H1 (cell line): ENCODE measurements around the gene GRID2. TPM values are rescaled to one million over a fixed set of nuclear protein-coding genes. Genes with fewer than 3 reads are reported as not detected.

Experiments used
- CTCF ChIA-PET: fragments of 300-600 bp; sonication (Branson Sonifier 250); formaldehyde crosslinking; loops from one replicate; lab custom pipeline; 2021; ENCODE audit not compliant: partially characterized antibody; lab: Charles Lee
- POLR2A ChIA-PET: fragments of 300-600 bp; sonication (Branson Sonifier 250); formaldehyde crosslinking; loops from one replicate; lab custom pipeline; 2021; ENCODE audit warnings: inconsistent platforms; ENCODE audit not compliant: partially characterized antibody; lab: Charles Lee
- DNase-seq, 2 experiments: peaks; one replicate each; pipeline versions ENCODE4 v3.0.0 to v3.0.0-alpha.2; 2010 to 2022; ENCODE audit warnings: low spot score in 2 of 2, low read depth in 1 of 2, mixed read lengths in 1 of 2
- FAIRE-seq: peaks from 2 replicates; lab custom pipeline; 2011; peaks lifted over from hg19 to GRCh38; lab: Jason Lieb, UNC
- H2AFZ ChIP-seq: 2 replicates; pipeline ENCODE4 v1.8.1; 2012; ENCODE audit warnings: low read length, inconsistent platforms
- H2AK5ac ChIP-seq: 2 replicates; pipeline ENCODE4 v1.6.1; 2013; ENCODE audit warnings: low read depth, low read length
- H2BK120ac ChIP-seq: replicated peaks from 2 replicates; pipeline ENCODE3; 2013; ENCODE audit warnings: low read depth, low read length, inconsistent platforms
- H2BK12ac ChIP-seq: 2 replicates; pipeline ENCODE4 v1.6.1; 2013; ENCODE audit warnings: low read depth, low read length
- H2BK15ac ChIP-seq: 2 replicates; pipeline ENCODE4 v1.6.1; 2013; ENCODE audit warnings: low read length
- H2BK20ac ChIP-seq: 2 replicates; pipeline ENCODE4 v1.6.1; 2013; ENCODE audit warnings: low read length
- H2BK5ac ChIP-seq: 2 replicates; pipeline ENCODE4 v1.6.1; 2013; ENCODE audit warnings: low read depth, low read length
- H3K14ac ChIP-seq: 2 replicates; pipeline ENCODE4 v1.6.1; 2013; ENCODE audit warnings: inconsistent platforms; ENCODE audit not compliant: insufficient read length
- H3K18ac ChIP-seq: 2 replicates; pipeline ENCODE4 v1.6.1; 2013; ENCODE audit warnings: low read length; ENCODE audit errors: extremely low read depth
- H3K23ac ChIP-seq: 2 replicates; pipeline ENCODE4 v1.6.1; 2013; ENCODE audit warnings: inconsistent platforms; ENCODE audit not compliant: insufficient read length
- H3K23me2 ChIP-seq: 2 replicates; pipeline ENCODE4 v1.6.1; 2013; ENCODE audit warnings: low read depth, low read length
- H3K27ac ChIP-seq: 2 replicates; pipeline ENCODE4 v1.6.1; 2011; ENCODE audit warnings: low read depth, low read length, inconsistent platforms
- H3K27me3 ChIP-seq, 4 experiments: replicated peaks in 1 of 4; 1 replicate in 1 of 4; 2 replicates in 3 of 4; pipeline versions ENCODE4 v1.6.1 to v1.8.1; 2011 to 2013; ENCODE audit warnings: low read length in 3 of 4, mild to moderate bottlenecking in 3 of 4, inconsistent platforms in 2 of 4, mixed read lengths in 2 of 4, moderate library complexity in 1 of 4; ENCODE audit not compliant: control insufficient read depth in 3 of 4, insufficient read depth in 3 of 4; ENCODE audit errors: extremely low read depth in 1 of 4
- H3K36me3 ChIP-seq, 4 experiments: 2 replicates each; pipeline versions ENCODE4 v1.6.1 to v1.8.1; 2011 to 2013; ENCODE audit warnings: mild to moderate bottlenecking in 4 of 4, low read length in 3 of 4, moderate library complexity in 2 of 4, control low read depth in 1 of 4, inconsistent platforms in 1 of 4; ENCODE audit not compliant: insufficient read depth in 4 of 4, control insufficient read depth in 2 of 4
- H3K4ac ChIP-seq: replicated peaks from 2 replicates; pipeline ENCODE3; 2013; ENCODE audit warnings: low read length, low read depth, mixed read lengths, inconsistent platforms; ENCODE audit not compliant: insufficient read length
- H3K4me1 ChIP-seq, 4 experiments: replicated peaks in 1 of 4; 1 replicate in 1 of 4; 2 replicates in 3 of 4; pipeline versions ENCODE4 v1.6.1 to v1.8.1; 2011 to 2013; ENCODE audit warnings: low read length in 3 of 4, inconsistent platforms in 2 of 4, mixed read lengths in 1 of 4; ENCODE audit not compliant: insufficient read depth in 4 of 4, control insufficient read depth in 3 of 4
- H3K4me2 ChIP-seq, 2 experiments: 2 replicates each; pipeline versions ENCODE4 v1.6.1 to v1.8.1; 2011 to 2013; ENCODE audit warnings: low read depth in 2 of 2, low read length in 2 of 2, control low read depth in 1 of 2, inconsistent platforms in 1 of 2, mild to moderate bottlenecking in 1 of 2; ENCODE audit not compliant: insufficient read depth in 1 of 2
- H3K4me3 ChIP-seq, 4 experiments: fragments of 200-600, 300-600 bp in 1 of 4; sonication (generic), shearing (Covaris generic), sonication (Bioruptor Twin) in 1 of 4; 2 replicates each; pipeline versions ENCODE4 v1.5.1 to v1.8.1; 2011 to 2016; ENCODE audit warnings: low read length in 4 of 4, low read depth in 3 of 4, control low read depth in 2 of 4, inconsistent platforms in 2 of 4, mild to moderate bottlenecking in 2 of 4, mixed read lengths in 1 of 4, moderate library complexity in 1 of 4; ENCODE audit not compliant: insufficient read depth in 2 of 4; ENCODE audit errors: extremely low read depth in 1 of 4
- H3K56ac ChIP-seq: replicated peaks from 2 replicates; pipeline ENCODE3; 2013; ENCODE audit warnings: low read depth, mild to moderate bottlenecking, mixed read lengths, low read length, inconsistent platforms; ENCODE audit not compliant: insufficient read length
- H3K79me1 ChIP-seq: 2 replicates; pipeline ENCODE4 v1.6.1; 2013; ENCODE audit warnings: low read depth, low read length, control low read depth
- H3K79me2 ChIP-seq, 2 experiments: 2 replicates each; pipeline versions ENCODE4 v1.6.1 to v1.8.1; 2012 to 2013; ENCODE audit warnings: low read length in 2 of 2, mild to moderate bottlenecking in 2 of 2, inconsistent platforms in 1 of 2; ENCODE audit not compliant: insufficient read depth in 2 of 2, control insufficient read depth in 1 of 2
- H3K9ac ChIP-seq, 4 experiments: replicated peaks in 1 of 4; 1 replicate in 1 of 4; 2 replicates in 3 of 4; pipeline versions ENCODE4 v1.6.1 to v1.8.1; 2011 to 2013; ENCODE audit warnings: low read depth in 3 of 4, low read length in 3 of 4, control low read depth in 2 of 4, mild to moderate bottlenecking in 2 of 4, moderate library complexity in 2 of 4, inconsistent platforms in 1 of 4; ENCODE audit errors: extremely low read depth in 1 of 4
- H3K9me3 ChIP-seq, 2 experiments: 2 replicates each; pipeline versions ENCODE4 v1.6.1 to v1.8.1; 2012 to 2013; ENCODE audit warnings: mild to moderate bottlenecking in 2 of 2, moderate library complexity in 2 of 2, control low read depth in 1 of 2, inconsistent platforms in 1 of 2, low read depth in 1 of 2, low read length in 1 of 2, mixed read lengths in 1 of 2; ENCODE audit not compliant: insufficient read depth in 2 of 2
- H4K20me1 ChIP-seq, 2 experiments: replicated peaks in 1 of 2; 2 replicates each; pipeline versions ENCODE3 to v1.8.1; 2011 to 2013; ENCODE audit warnings: inconsistent platforms in 2 of 2, low read length in 2 of 2, mild to moderate bottlenecking in 1 of 2; ENCODE audit not compliant: insufficient read depth in 2 of 2, control insufficient read depth in 1 of 2
- H4K5ac ChIP-seq: 2 replicates; pipeline ENCODE4 v1.6.1; 2013; ENCODE audit warnings: low read length, low read depth, mixed read lengths, inconsistent platforms; ENCODE audit not compliant: insufficient read length
- H4K8ac ChIP-seq: 2 replicates; pipeline ENCODE4 v1.8.0; 2013; ENCODE audit warnings: mild to moderate bottlenecking, moderate library complexity, low read length, inconsistent platforms; ENCODE audit not compliant: insufficient read depth; ENCODE audit errors: extremely low read depth
- H4K91ac ChIP-seq: replicated peaks from 2 replicates; pipeline ENCODE3; 2013; ENCODE audit warnings: low read length, mixed read lengths, inconsistent platforms; ENCODE audit not compliant: insufficient read length
- ATF3 ChIP-seq: IDR thresholded peaks from 2 replicates; pipeline ENCODE4 v1.6.1; 2011; ENCODE audit warnings: low read depth, mild to moderate bottlenecking, low read length; ENCODE audit not compliant: insufficient read depth
- BRCA1 ChIP-seq: IDR thresholded peaks from 2 replicates; pipeline ENCODE4 v1.6.1; 2012; ENCODE audit warnings: low read depth, low read length, improper control_type of control experiment
- E2F6 ChIP-seq: IDR thresholded peaks from 2 replicates; pipeline ENCODE4 v1.6.1; 2012; ENCODE audit warnings: inconsistent platforms
- EGR1 ChIP-seq: IDR thresholded peaks from 2 replicates; pipeline ENCODE4 v1.6.1; 2011; ENCODE audit warnings: low read depth, low read length, borderline replicate concordance
- HDAC2 ChIP-seq, 2 experiments: fragments of 300-600 bp in 1 of 2; sonication (generic) in 1 of 2; IDR thresholded peaks; 2 replicates each; pipeline ENCODE4 v1.6.1; 2011 to 2012; ENCODE audit warnings: low read depth in 2 of 2, low read length in 2 of 2, mild to moderate bottlenecking in 2 of 2, moderate library complexity in 2 of 2, borderline replicate concordance in 1 of 2, inconsistent platforms in 1 of 2
- MAX ChIP-seq: IDR thresholded peaks from 2 replicates; pipeline ENCODE4 v1.6.1; 2012; ENCODE audit warnings: inconsistent platforms
- RBBP5 ChIP-seq: IDR thresholded peaks from 2 replicates; pipeline ENCODE4 v1.7.1; 2012; ENCODE audit warnings: low read depth, mild to moderate bottlenecking, inconsistent platforms, low read length, moderate library complexity, borderline replicate concordance
- RNF2 ChIP-seq: fragments of 200-900, 300-1000 bp; sonication (generic); IDR thresholded peaks from 2 replicates; pipeline ENCODE4 v1.7.1; 2016; ENCODE audit warnings: borderline replicate concordance, low read depth, mild to moderate bottlenecking, antibody characterized with exemption, low read length; ENCODE audit not compliant: poor library complexity, severe bottlenecking; ENCODE audit errors: missing control alignments
- SAP30 ChIP-seq: fragments of 300-600 bp; sonication (generic); IDR thresholded peaks from 2 replicates; pipeline ENCODE4 v1.7.1; 2012; ENCODE audit warnings: low read length, moderate library complexity, mild to moderate bottlenecking, inconsistent platforms; ENCODE audit not compliant: insufficient read depth, insufficient replicate concordance
- SRF ChIP-seq: IDR thresholded peaks from 2 replicates; pipeline ENCODE4 v1.6.1; 2011; ENCODE audit warnings: mild to moderate bottlenecking, low read depth, low read length, moderate library complexity
- TAF1 ChIP-seq: IDR thresholded peaks from 2 replicates; pipeline ENCODE4 v1.6.1; 2011; ENCODE audit warnings: mild to moderate bottlenecking, low read depth, low read length
- WGBS, 2 experiments: shearing (Covaris generic) in 1 of 2; methylation state at CpG; one replicate each; pipeline versions ENCODE4 v1.1.6 to v1.1.7; 2013 to 2015; ENCODE audit warnings: low lambda C conversion rate in 2 of 2, mixed read lengths in 2 of 2, inconsistent platforms in 1 of 2, low coverage in 1 of 2, missing lambda C conversion rate in 1 of 2; ENCODE audit not compliant: insufficient replicate concordance in 2 of 2, insufficient coverage in 1 of 2, insufficient read length in 1 of 2; ENCODE audit errors: extremely low coverage in 1 of 2, missing lambda C conversion rate in 1 of 2; 5-methylcytosine and 5-hydroxymethylcytosine counted together
- polyA plus RNA-seq, 7 experiments: library from polyadenylated mRNA; depleted of rRNA in 3 of 7; stranded (reverse) in 5 of 7; unstranded in 2 of 7; fragments of >200 nt in 5 of 7; fragments of 200-250 nt in 2 of 7; gene quantifications; 1 replicate in 5 of 7; 2 replicates in 1 of 7; 4 replicates in 1 of 7; pipeline versions ENCODE4 v1.2.1 to v1.2.3, GENCODE V29; 2011 to 2013; ENCODE audit warnings: missing spikeins in 2 of 7, mixed read lengths in 2 of 7
- total RNA-seq: library from RNA; stranded (reverse); fragmentation: NEBNext Ultra II Directional; extraction: Animal tissue kit (Norgen Biotek cat#: 25700); gene quantifications from 2 replicates; pipeline ENCODE4 v1.2.1, GENCODE V29; 2021

GRID2 gene
- total and polyA plus RNA-seq, 2 of the 8 experiments (the other 6 are each of a cell fraction or from before 2014, with no cell fraction given): 31.1 to 81.9 TPM

GRCh38 chr4:92789741-92790140, 486.0 kb downstream of the GRID2 start:
- no peak overlapping the region for H2AFZ ChIP-seq
- H3K4ac ChIP-seq: no peak overlapping the region
- H3K56ac ChIP-seq: no peak overlapping the region
- no peak for TF ChIP-seq ATF3
- TF ChIP-seq HDAC2 (IDR thresholded peaks at IDR 0.05; ENCODE audit: borderline replicate concordance in 1 of 2, low read depth in 2 of 2, low read length in 2 of 2): no peak
- TF ChIP-seq MAX: no peak
- TF ChIP-seq RNF2: no peak
- TF ChIP-seq E2F6: no peak
- no peak for TF ChIP-seq EGR1
- no peak for TF ChIP-seq TAF1
- no peak for TF ChIP-seq BRCA1
- no peak for TF ChIP-seq RBBP5
- TF ChIP-seq SAP30: no peak
- no peak for TF ChIP-seq SRF
- 88% methylated on average over 3 of the region's 3 CpGs; no CpG with 5 or more reads in 1 of the 2 experiments for WGBS, 2 experiments
- no peaks in the 10 kb centered on the region for H3K9me3 ChIP-seq
- H3K23ac ChIP-seq: no peak overlapping the region
- H3K14ac ChIP-seq: no peak overlapping the region
- H3K23me2 ChIP-seq: no peaks in the 10 kb centered on the region; the same call in 1 of the 2 replicates
- no peak overlapping the region for H2BK15ac ChIP-seq
- ChIA-PET POLR2A (no interaction called here), CTCF (no interaction called here)
- no peak overlapping the region for H2BK12ac ChIP-seq
- no peak overlapping the region for H4K8ac ChIP-seq
- H3K9ac ChIP-seq: no peak overlapping the region
- H3K4me1 ChIP-seq: no peaks in the 10 kb centered on the region
- H3K18ac ChIP-seq: no peak overlapping the region
- DNase-seq (no peak), FAIRE-seq (no peak)
- no peak overlapping the region for H2AK5ac ChIP-seq
- H4K91ac ChIP-seq: no peak overlapping the region
- H4K20me1 ChIP-seq: peaks cover 0 to 2% of the 10 kb centered on the region in 2 experiments
- no peak overlapping the region for H3K27ac ChIP-seq
- peaks cover 0 to 2% (median 0%) of the 10 kb centered on the region in 4 experiments; a peak in 1 of 8 replicates for H3K36me3 ChIP-seq
- H3K4me2 ChIP-seq: no peak overlapping the region
- no peak overlapping the region for H2BK120ac ChIP-seq
- no peak overlapping the region for H3K4me3 ChIP-seq
- no peak overlapping the region for H4K5ac ChIP-seq
- no peak overlapping the region for H2BK20ac ChIP-seq
- peaks cover 0 to 14% of the 10 kb centered on the region in 2 experiments; a peak in 1 of 4 replicates for H3K79me2 ChIP-seq
- H3K27me3 ChIP-seq: no peaks in the 10 kb centered on the region
- no peaks in the 10 kb centered on the region for H3K79me1 ChIP-seq
- no peak overlapping the region for H2BK5ac ChIP-seq
